Stomach (tissue), 4 donors: ENCODE data around the gene NAT9.

ENCODE experiments used
- CTCF ChIP-seq, 7 experiments: fragments of 450-650 bp in 4 of 7; fragments of 200-600 bp in 3 of 7; sonication (generic) in 3 of 7; IDR thresholded peaks; one replicate each; pipeline ENCODE4 v1.5.1; 2016 to 2019; ENCODE audit warnings: antibody characterized with exemption in 7 of 7, control low read depth in 2 of 7, mild to moderate bottlenecking in 1 of 7
- EP300 ChIP-seq: sonication (generic); formaldehyde crosslinking; IDR thresholded peaks from one replicate; pipeline ENCODE4 v1.6.1; 2017; ENCODE audit warnings: antibody characterized with exemption
- POLR2A ChIP-seq, 4 donors: fragments of 450-650 bp; IDR thresholded peaks; one replicate each; pipeline ENCODE4 v1.6.1; 2016; ENCODE audit warnings: antibody characterized with exemption in 4 of 4, control low read depth in 2 of 4, mild to moderate bottlenecking in 1 of 4, moderate library complexity in 1 of 4
- POLR2AphosphoS5 ChIP-seq, 3 donors: sonication (generic); formaldehyde crosslinking; IDR thresholded peaks; one replicate each; pipeline ENCODE4 v1.6.1; 2016; ENCODE audit warnings: antibody characterized with exemption in 3 of 3

DNA sequence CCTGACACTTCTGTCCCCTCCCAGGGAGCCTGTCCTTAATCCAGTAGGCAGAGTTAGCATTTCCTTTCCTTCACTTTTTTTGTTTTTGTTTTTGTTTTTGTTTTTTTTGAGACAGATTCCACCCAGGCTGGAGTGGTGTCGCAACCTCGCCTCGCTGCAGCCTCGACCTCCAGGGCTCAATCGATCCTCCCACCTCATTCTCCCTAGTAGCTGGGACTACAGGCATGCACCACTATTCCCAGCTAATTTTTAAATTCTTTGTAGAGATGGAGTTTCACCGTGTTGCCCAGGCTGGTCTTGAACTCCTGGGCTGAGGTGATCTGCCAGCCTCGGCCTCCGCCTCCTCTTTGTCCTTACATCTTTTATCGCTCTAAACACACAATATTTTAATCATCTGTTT, 23.7 kb downstream of the NAT9 start:
- TF ChIP-seq CTCF (IDR thresholded peaks at IDR 0.05) (no peak), POLR2A (IDR thresholded peaks at IDR 0.05) (no peak), POLR2AphosphoS5 (IDR thresholded peaks at IDR 0.05) (no peak), EP300 (no peak)
